Measurements from ENCODE around the gene RIPPLY3.

Gene RIPPLY3

GRCh38 chr21:37036177-37036576 lies 29.7 kb downstream of the RIPPLY3 start:
- H4K20me1 ChIP-seq (ENCODE audit: insufficient read depth, low read length, poor library complexity, severe bottlenecking), result no peaks in the 10 kb centered on the region
- no peaks in the 10 kb centered on the region for H3K9me2 ChIP-seq (replicated peaks; ENCODE audit: low read depth, low read length)
- no peaks in the 10 kb centered on the region for H3K79me2 ChIP-seq (ENCODE audit: insufficient read depth, low read length)
- H3K36me3 ChIP-seq (ENCODE audit: insufficient read depth, low read length), result no peaks in the 10 kb centered on the region
- no peaks in the 10 kb centered on the region for H3K27me3 ChIP-seq (ENCODE audit: insufficient read depth, low read length, poor library complexity, severe bottlenecking)
- no peak overlapping the region for H3K9ac ChIP-seq (ENCODE audit: low read depth, low read length, poor library complexity, severe bottlenecking)
- H3K4me2 ChIP-seq (ENCODE audit: low read depth, low read length, poor library complexity, severe bottlenecking), result no peak overlapping the region
- no peak overlapping the region for H3K4me3 ChIP-seq (ENCODE audit: low read length, poor library complexity, severe bottlenecking)
- H3K9me3 ChIP-seq (ENCODE audit: insufficient read depth, low read depth, low read length), result no peaks in the 10 kb centered on the region
- TF ChIP-seq EZH2phosphoT487 (IDR thresholded peaks at IDR 0.05; ENCODE audit: borderline replicate concordance), result no peak
- TF ChIP-seq CTCF (conservative IDR thresholded peaks at IDR 0.05; ENCODE audit: low read length), result no peak
- H3F3A ChIP-seq (ENCODE audit: low read depth), result no peaks in the 10 kb centered on the region
- peaks cover 14% of the 10 kb centered on the region for H3K4me1 ChIP-seq (ENCODE audit: insufficient read depth, low read length, poor library complexity, severe bottlenecking)
- no peak overlapping the region for H2AFZ ChIP-seq (ENCODE audit: low read length)

- H4K20me1 ChIP-seq (ENCODE audit: insufficient read depth, low read length, poor library complexity, severe bottlenecking), result no peaks in the 10 kb centered on the region
- no peaks in the 10 kb centered on the region for H3K79me2 ChIP-seq (ENCODE audit: insufficient read depth, low read length)
- H3K9ac ChIP-seq (ENCODE audit: low read depth, low read length, poor library complexity, severe bottlenecking), result no peak overlapping the region
- peaks cover 23% of the 10 kb centered on the region for H3K4me1 ChIP-seq (ENCODE audit: insufficient read depth, low read length, poor library complexity, severe bottlenecking)
- no peak overlapping the region for H3K4me2 ChIP-seq (ENCODE audit: low read depth, low read length, poor library complexity, severe bottlenecking)
- no peaks in the 10 kb centered on the region for H3K27me3 ChIP-seq (ENCODE audit: insufficient read depth, low read length, poor library complexity, severe bottlenecking)
- H2AFZ ChIP-seq (ENCODE audit: low read length), result no peak overlapping the region
- peaks cover under 1% of the 10 kb centered on the region; the same call in 1 of the 2 replicates for H3F3A ChIP-seq (ENCODE audit: low read depth)
- no peak for TF ChIP-seq EZH2phosphoT487 (IDR thresholded peaks at IDR 0.05; ENCODE audit: borderline replicate concordance)
- no peak for TF ChIP-seq CTCF (conservative IDR thresholded peaks at IDR 0.05; ENCODE audit: low read length)
- no peaks in the 10 kb centered on the region for H3K9me3 ChIP-seq (ENCODE audit: insufficient read depth, low read depth, low read length)
- H3K4me3 ChIP-seq (ENCODE audit: low read length, poor library complexity, severe bottlenecking), result no peak overlapping the region
- no peaks in the 10 kb centered on the region for H3K9me2 ChIP-seq (replicated peaks; ENCODE audit: low read depth, low read length)
- no peaks in the 10 kb centered on the region for H3K36me3 ChIP-seq (ENCODE audit: insufficient read depth, low read length)
Observed at GRCh38 chr21:37039411-37040075, 33.0 kb downstream of the RIPPLY3 start.

GRCh38 chr21:37040212-37040611 lies 33.7 kb downstream of the RIPPLY3 start:
- Histone ChIP-seq H3K4me2 (ENCODE audit: low read depth, low read length, poor library complexity, severe bottlenecking) (no peak overlapping the region), H3K9ac (ENCODE audit: low read depth, low read length, poor library complexity, severe bottlenecking) (no peak overlapping the region), H3F3A (ENCODE audit: low read depth) (peaks cover 5% of the 10 kb centered on the region), H3K9me2 (replicated peaks; ENCODE audit: low read depth, low read length) (no peaks in the 10 kb centered on the region), H3K36me3 (ENCODE audit: insufficient read depth, low read length) (no peaks in the 10 kb centered on the region), H3K4me3 (ENCODE audit: low read length, poor library complexity, severe bottlenecking) (no peak overlapping the region), H3K9me3 (ENCODE audit: insufficient read depth, low read depth, low read length) (no peaks in the 10 kb centered on the region), H2AFZ (ENCODE audit: low read length) (no peak overlapping the region), H4K20me1 (ENCODE audit: insufficient read depth, low read length, poor library complexity, severe bottlenecking) (no peaks in the 10 kb centered on the region), H3K4me1 (ENCODE audit: insufficient read depth, low read length, poor library complexity, severe bottlenecking) (peaks cover 28% of the 10 kb centered on the region), H3K79me2 (ENCODE audit: insufficient read depth, low read length) (no peaks in the 10 kb centered on the region), H3K27me3 (ENCODE audit: insufficient read depth, low read length, poor library complexity, severe bottlenecking) (no peaks in the 10 kb centered on the region)
- no peak for TF ChIP-seq CTCF (conservative IDR thresholded peaks at IDR 0.05; ENCODE audit: low read length)
- no peak for TF ChIP-seq EZH2phosphoT487 (IDR thresholded peaks at IDR 0.05; ENCODE audit: borderline replicate concordance)

Measured in Loucy (cell line).